ENCODE data around the gene LILRB2. TPM values are rescaled to one million over a fixed set of nuclear protein-coding genes. Genes with fewer than 3 reads are reported as not detected.
"Not testable (repeated sequence)": the region's sequence is repeated elsewhere in the genome, so short reads cannot be mapped to it uniquely, and the experiment has no call there.

LILRB2 gene
- total and polyA plus RNA-seq, 9 donors = 0.24 to 15.1 (median 2.1) TPM

- TF ChIP-seq CTCF (IDR thresholded peaks at IDR 0.05) (no peak), EP300 (IDR thresholded peaks at IDR 0.05) (no peak), POLR2A (IDR thresholded peaks at IDR 0.05) (no peak)
These were observed 50.9 kb downstream of the LILRB2 start for GRCh38 chr19:54230031-54230430.

DNA sequence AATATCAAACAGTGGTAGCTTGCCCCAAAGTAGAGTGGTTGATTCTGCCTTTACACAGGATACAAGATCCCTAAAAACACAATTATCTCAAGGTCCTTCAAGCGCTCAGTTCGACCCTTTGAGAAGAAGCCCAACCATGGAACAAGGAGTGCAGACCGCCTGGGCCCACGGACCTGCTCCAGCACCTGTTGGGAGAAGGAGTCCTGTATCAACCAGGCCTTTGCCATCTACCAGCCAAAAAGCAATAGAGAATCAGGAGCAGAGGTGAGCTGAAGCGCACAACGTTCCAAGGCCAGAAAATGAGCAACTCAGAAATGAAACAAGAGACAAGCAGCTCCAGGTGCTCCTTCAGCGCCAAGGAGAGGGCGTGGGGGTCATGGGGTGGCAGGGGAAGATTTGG is 51.8 kb downstream of the LILRB2 start:
- TF ChIP-seq CTCF (IDR thresholded peaks at IDR 0.05) = no peak
- TF ChIP-seq EP300 (IDR thresholded peaks at IDR 0.05) = no peak
- no peak for TF ChIP-seq POLR2A (IDR thresholded peaks at IDR 0.05)
- no peak for DNase-seq
- Histone ChIP-seq H3K27me3 (no peaks in the 10 kb centered on the region), H3K4me3 (no peak overlapping the region), H3K36me3 (no peaks in the 10 kb centered on the region), H3K27ac (no peak overlapping the region), H3K9me3 (no peaks in the 10 kb centered on the region), H3K4me1 (ENCODE audit: insufficient read depth) (no peaks in the 10 kb centered on the region)
- 77 to 88% (median 86%) methylated on average over 8 of the region's 8 CpGs for WGBS, 3 donors
- intact Hi-C loops (cut with DNase I) = no loop called here

More at GRCh38 chr19:54230031-54230430, 50.9 kb downstream of the LILRB2 start:
- Histone ChIP-seq H3K27me3 (no peaks in the 10 kb centered on the region), H3K27ac (no peak overlapping the region), H3K4me3 (no peak overlapping the region), H3K4me1 (ENCODE audit: insufficient read depth) (no peaks in the 10 kb centered on the region), H3K36me3 (no peaks in the 10 kb centered on the region), H3K9me3 (no peaks in the 10 kb centered on the region)
- intact Hi-C loops (cut with DNase I) = loop anchor here (2.0 to 10.0 kb wide), 4 partner anchors 55 to 63 kb away; partner anchors contain the start of gene TMC4 (in 2 of the 4)
- no peak for DNase-seq
- WGBS, 3 donors = 78 to 85% (median 82%) methylated on average over 7 of the region's 7 CpGs

GRCh38 chr19:54224619-54225018 is 56.3 kb downstream of the LILRB2 start:
- H3K36me3 ChIP-seq; DNase-seq; H3K4me1 ChIP-seq (ENCODE audit: insufficient read depth); H3K27me3 ChIP-seq; intact Hi-C loops (cut with DNase I); H3K4me3 ChIP-seq; H3K9me3 ChIP-seq; H3K27ac ChIP-seq: not testable (repeated sequence)
- WGBS, 3 donors = 44 to 58% (median 46%) methylated on average over 10 of the region's 10 CpGs

DNA sequence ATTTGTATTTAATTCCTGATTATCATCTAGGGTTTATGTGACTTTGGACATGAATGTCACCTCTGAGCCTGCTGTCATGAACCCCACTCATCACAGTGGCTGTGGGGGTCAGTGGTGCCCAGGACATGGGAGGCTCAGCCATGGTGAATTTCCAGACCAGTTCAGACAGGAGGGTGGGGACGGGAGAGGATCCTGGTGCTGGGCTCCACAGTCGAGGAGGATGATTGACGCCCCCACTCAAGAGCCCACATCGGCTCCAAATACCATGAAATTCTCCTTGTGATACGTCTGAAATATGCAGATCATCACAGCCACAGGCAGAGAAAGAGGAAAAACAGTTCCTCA is 57.0 kb downstream of the LILRB2 start:
- not testable (repeated sequence) for H3K4me1 ChIP-seq (ENCODE audit: insufficient read depth); H3K36me3 ChIP-seq; DNase-seq; H3K27me3 ChIP-seq; H3K9me3 ChIP-seq; H3K4me3 ChIP-seq; H3K27ac ChIP-seq
- 20 to 31% (median 25%) methylated on average over 5 of the region's 5 CpGs for WGBS, 3 donors
- intact Hi-C loops (cut with DNase I) = loop anchor here in 1 of 4 donors (2.0 kb wide), 1 partner anchor 15 kb away; no protein-coding TSS in a partner anchor

Small RNA genes within 50 kb of the gene (microRNA-seq; reads per million reads assigned to microRNA genes)
- gene MIR4752 = 0 reads per million in 3 donors

Small RNA genes within 50 kb of the gene (small RNA-seq; reads per million reads assigned to genes)
- not detected for gene AC245884.12
- not detected for gene MIR4752
- gene RNU6-1307P = not detected

Other genes starting within 250 kb of the LILRB2 start
- gene VSTM1, start 217.2 kb downstream of the LILRB2 start, total RNA-seq = not detected
- not detected for gene VSTM1, start 217.2 kb downstream of the LILRB2 start, polyA plus RNA-seq
- not detected for gene TARM1, start 199.7 kb downstream of the LILRB2 start, total RNA-seq
- not detected for gene TARM1, start 199.7 kb downstream of the LILRB2 start, polyA plus RNA-seq
- 1 to 10 TPM; 1.4 to 3.8 (median 2.1) TPM for gene OSCAR, start 180.3 kb downstream of the LILRB2 start, total RNA-seq
- gene OSCAR, start 180.3 kb downstream of the LILRB2 start, polyA plus RNA-seq = 1 to 10 TPM; 1.1 to 1.4 TPM
- gene NDUFA3, start 178.3 kb downstream of the LILRB2 start, total RNA-seq = 100 to 1,000 TPM in 3 of 7 donors, 10 to 100 TPM in 3, 1 to 10 TPM in 1; 6.2 to 110 (median 82.1) TPM
- 100 to 1,000 TPM in 1 of 2 donors, 10 to 100 TPM in 1; 58.3 to 110 TPM for gene NDUFA3, start 178.3 kb downstream of the LILRB2 start, polyA plus RNA-seq
- gene TFPT, start 165.5 kb downstream of the LILRB2 start, total RNA-seq = 10 to 100 TPM in 6 of 7 donors, 1 to 10 TPM in 1; 7.6 to 18.3 (median 12.8) TPM
- 10 to 100 TPM in 1 of 2 donors, 1 to 10 TPM in 1; 2.4 to 14.1 TPM for gene TFPT, start 165.5 kb downstream of the LILRB2 start, polyA plus RNA-seq
- 10 to 100 TPM; 30.0 to 59.5 (median 48.8) TPM for gene PRPF31, start 165.4 kb downstream of the LILRB2 start, total RNA-seq
- gene PRPF31, start 165.4 kb downstream of the LILRB2 start, polyA plus RNA-seq = 10 to 100 TPM; 51.1 to 62.2 TPM
- gene CNOT3, start 143.3 kb downstream of the LILRB2 start, total RNA-seq = 10 to 100 TPM; 14.4 to 44.8 (median 41.6) TPM
- 10 to 100 TPM; 30.9 to 65.6 TPM for gene CNOT3, start 143.3 kb downstream of the LILRB2 start, polyA plus RNA-seq
- gene LENG1, start 121.4 kb downstream of the LILRB2 start, total RNA-seq = 10 to 100 TPM in 1 of 7 donors, 1 to 10 TPM in 6; 6.4 to 11.1 (median 8.5) TPM
- gene LENG1, start 121.4 kb downstream of the LILRB2 start, polyA plus RNA-seq = 10 to 100 TPM in 1 of 2 donors, 1 to 10 TPM in 1; 5.2 to 14.0 TPM
- 100 to 1,000 TPM in 1 of 7 donors, 10 to 100 TPM in 1, 1 to 10 TPM in 3, under 1 TPM in 2; 0.45 to 103 (median 6.5) TPM for gene TMC4, start 108.0 kb downstream of the LILRB2 start, total RNA-seq
- under 1 TPM; 0.79 to 0.87 TPM for gene TMC4, start 108.0 kb downstream of the LILRB2 start, polyA plus RNA-seq
- gene MBOAT7, start 91.5 kb downstream of the LILRB2 start, total RNA-seq = 100 to 1,000 TPM in 1 of 7 donors, 10 to 100 TPM in 6; 41.8 to 105 (median 56.8) TPM
- gene MBOAT7, start 91.5 kb downstream of the LILRB2 start, polyA plus RNA-seq = 10 to 100 TPM; 41.0 to 51.3 TPM
- 10 to 100 TPM; 47.3 to 98.8 (median 56.2) TPM for gene TSEN34, start 89.8 kb downstream of the LILRB2 start, total RNA-seq
- gene TSEN34, start 89.8 kb downstream of the LILRB2 start, polyA plus RNA-seq = 10 to 100 TPM; 12.5 to 71.9 TPM
- 1,000 to 10,000 TPM; 2,142 to 5,150 (median 2,841) TPM for gene RPS9, start 80.3 kb downstream of the LILRB2 start, total RNA-seq
- 1,000 to 10,000 TPM in 1 of 2 donors, 100 to 1,000 TPM in 1; 386 to 6,488 TPM for gene RPS9, start 80.3 kb downstream of the LILRB2 start, polyA plus RNA-seq
- 1 to 10 TPM in 6 of 7 donors, under 1 TPM in 1; 0.31 to 5.5 (median 2.5) TPM for gene LILRB3, start 58.1 kb downstream of the LILRB2 start, total RNA-seq
- gene LILRB3, start 58.1 kb downstream of the LILRB2 start, polyA plus RNA-seq = 1 to 10 TPM; 1.7 to 4.9 TPM
- 1 to 10 TPM in 6 of 7 donors, under 1 TPM in 1; 0.69 to 2.7 (median 1.2) TPM for gene LILRA6, start 38.3 kb downstream of the LILRB2 start, total RNA-seq
- gene LILRA6, start 38.3 kb downstream of the LILRB2 start, polyA plus RNA-seq = 1 to 10 TPM in 1 of 2 donors, under 1 TPM in 1; 0.61 to 1.7 TPM
- gene LILRB5, start 23.8 kb downstream of the LILRB2 start, total RNA-seq = 1 to 10 TPM; 2.0 to 9.1 (median 3.1) TPM
- gene LILRB5, start 23.8 kb downstream of the LILRB2 start, polyA plus RNA-seq = 10 to 100 TPM in 1 of 2 donors, 1 to 10 TPM in 1; 1.8 to 10.6 TPM
- 1 to 10 TPM in 2 of 7 donors, under 1 TPM in 4, not detected in 1; 0.33 to 4.6 (median 0.62) TPM for gene LILRA5, start 32.1 kb upstream of the LILRB2 start, total RNA-seq
- 1 to 10 TPM in 1 of 2 donors, under 1 TPM in 1; 0.91 to 1.0 TPM for gene LILRA5, start 32.1 kb upstream of the LILRB2 start, polyA plus RNA-seq
- gene LILRA4, start 58.1 kb upstream of the LILRB2 start, total RNA-seq = under 1 TPM in 2 of 7 donors, not detected in 5; 0.17 to 0.67 TPM
- under 1 TPM in 1 of 2 donors, not detected in 1; 0.33 TPM for gene LILRA4, start 58.1 kb upstream of the LILRB2 start, polyA plus RNA-seq
- 10 to 100 TPM in 2 of 7 donors, 1 to 10 TPM in 5; 4.7 to 22.2 (median 6.9) TPM for gene LAIR1, start 83.8 kb upstream of the LILRB2 start, total RNA-seq
- 10 to 100 TPM in 1 of 2 donors, 1 to 10 TPM in 1; 4.9 to 21.2 TPM for gene LAIR1, start 83.8 kb upstream of the LILRB2 start, polyA plus RNA-seq
- gene TTYH1, start 134.4 kb upstream of the LILRB2 start, total RNA-seq = 10 to 100 TPM in 1 of 7 donors, 1 to 10 TPM in 5, under 1 TPM in 1; 0.95 to 34.2 (median 7.5) TPM
- gene TTYH1, start 134.4 kb upstream of the LILRB2 start, polyA plus RNA-seq = 1 to 10 TPM in 1 of 2 donors, under 1 TPM in 1; 0.25 to 1.3 TPM
- gene LENG8, start 168.1 kb upstream of the LILRB2 start, total RNA-seq = 100 to 1,000 TPM; 105 to 207 (median 156) TPM
- gene LENG8, start 168.1 kb upstream of the LILRB2 start, polyA plus RNA-seq = 100 to 1,000 TPM in 1 of 2 donors, 10 to 100 TPM in 1; 29.9 to 122 TPM
- 1 to 10 TPM; 2.7 to 8.3 (median 5.5) TPM for gene LENG9, start 182.7 kb upstream of the LILRB2 start, total RNA-seq
- gene LENG9, start 182.7 kb upstream of the LILRB2 start, polyA plus RNA-seq = 1 to 10 TPM in 1 of 2 donors, under 1 TPM in 1; 0.70 to 3.0 TPM
- 10 to 100 TPM in 6 of 7 donors, 1 to 10 TPM in 1; 7.8 to 31.0 (median 18.8) TPM for gene CDC42EP5, start 192.2 kb upstream of the LILRB2 start, total RNA-seq
- gene CDC42EP5, start 192.2 kb upstream of the LILRB2 start, polyA plus RNA-seq = 10 to 100 TPM in 1 of 2 donors, under 1 TPM in 1; 0.55 to 13.2 TPM
- gene LAIR2, start 221.7 kb upstream of the LILRB2 start, total RNA-seq = not detected
- not detected for gene LAIR2, start 221.7 kb upstream of the LILRB2 start, polyA plus RNA-seq